AG10803 (cell line): ENCODE data around the gene MATN1.
"Not testable (repeated sequence)": the region's sequence is repeated elsewhere in the genome, so short reads cannot be mapped to it uniquely, and the experiment has no call there.

Experiments
- DNase-seq: peaks from one replicate; pipeline ENCODE4 v3.0.0; 2010; ENCODE audit warnings: low read depth
- H3K4me3 ChIP-seq: 2 replicates; pipeline ENCODE4 v1.5.1; 2011; ENCODE audit warnings: mild to moderate bottlenecking, low read length, control low read depth
- TF ChIP-seq, protein P1 (sequence below): conservative IDR thresholded peaks from 2 replicates; pipeline ENCODE4 v1.5.1; 2011; ENCODE audit warnings: mild to moderate bottlenecking, low read length, control low read depth, inconsistent platforms

The MATN1 gene

DNA sequence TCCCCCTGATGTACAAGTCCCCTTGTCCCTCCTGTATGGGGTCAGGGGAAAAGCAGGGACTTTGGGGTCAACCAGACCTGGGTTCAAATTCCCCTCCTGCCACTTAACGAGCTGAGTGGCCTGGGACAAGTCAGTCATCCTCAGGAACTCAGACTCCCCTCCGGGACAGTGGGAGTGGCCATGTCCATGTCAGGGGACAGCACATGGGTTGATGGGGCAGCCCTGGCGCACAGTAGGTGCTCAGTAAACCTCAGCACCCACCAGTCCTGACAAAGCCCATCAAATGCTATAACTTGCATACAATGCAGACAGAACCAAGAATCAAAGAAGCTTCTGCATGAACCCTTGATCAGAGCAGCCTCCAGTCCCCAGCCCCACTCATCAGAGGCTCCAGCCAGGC lies 30.0 kb downstream of the MATN1 start:
- DNase-seq = no peak
- no peak overlapping the region for H3K4me3 ChIP-seq
- TF ChIP-seq, protein P1, sequence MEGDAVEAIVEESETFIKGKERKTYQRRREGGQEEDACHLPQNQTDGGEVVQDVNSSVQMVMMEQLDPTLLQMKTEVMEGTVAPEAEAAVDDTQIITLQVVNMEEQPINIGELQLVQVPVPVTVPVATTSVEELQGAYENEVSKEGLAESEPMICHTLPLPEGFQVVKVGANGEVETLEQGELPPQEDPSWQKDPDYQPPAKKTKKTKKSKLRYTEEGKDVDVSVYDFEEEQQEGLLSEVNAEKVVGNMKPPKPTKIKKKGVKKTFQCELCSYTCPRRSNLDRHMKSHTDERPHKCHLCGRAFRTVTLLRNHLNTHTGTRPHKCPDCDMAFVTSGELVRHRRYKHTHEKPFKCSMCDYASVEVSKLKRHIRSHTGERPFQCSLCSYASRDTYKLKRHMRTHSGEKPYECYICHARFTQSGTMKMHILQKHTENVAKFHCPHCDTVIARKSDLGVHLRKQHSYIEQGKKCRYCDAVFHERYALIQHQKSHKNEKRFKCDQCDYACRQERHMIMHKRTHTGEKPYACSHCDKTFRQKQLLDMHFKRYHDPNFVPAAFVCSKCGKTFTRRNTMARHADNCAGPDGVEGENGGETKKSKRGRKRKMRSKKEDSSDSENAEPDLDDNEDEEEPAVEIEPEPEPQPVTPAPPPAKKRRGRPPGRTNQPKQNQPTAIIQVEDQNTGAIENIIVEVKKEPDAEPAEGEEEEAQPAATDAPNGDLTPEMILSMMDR = no peak

DNA sequence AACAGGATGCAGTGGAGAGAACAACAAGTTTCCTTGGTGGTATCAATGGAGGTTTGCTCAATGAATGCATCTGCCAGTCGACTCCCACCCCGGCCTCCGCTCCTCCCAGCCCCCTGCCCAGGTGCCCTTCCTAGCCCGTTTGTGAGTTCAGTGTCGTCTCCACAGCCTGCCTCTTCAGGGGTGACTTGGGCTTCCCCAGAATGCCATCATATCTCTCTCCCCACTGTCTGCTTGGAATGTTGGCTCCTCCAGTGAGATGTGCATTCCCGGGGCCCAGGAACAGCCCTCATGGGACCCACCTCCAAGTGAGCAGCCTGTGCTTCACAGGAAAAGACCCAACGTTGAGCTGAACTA lies 30.5 kb downstream of the MATN1 start:
- TF ChIP-seq, protein P1 = no peak
- no peak overlapping the region for H3K4me3 ChIP-seq
- DNase-seq = no peak

DNA sequence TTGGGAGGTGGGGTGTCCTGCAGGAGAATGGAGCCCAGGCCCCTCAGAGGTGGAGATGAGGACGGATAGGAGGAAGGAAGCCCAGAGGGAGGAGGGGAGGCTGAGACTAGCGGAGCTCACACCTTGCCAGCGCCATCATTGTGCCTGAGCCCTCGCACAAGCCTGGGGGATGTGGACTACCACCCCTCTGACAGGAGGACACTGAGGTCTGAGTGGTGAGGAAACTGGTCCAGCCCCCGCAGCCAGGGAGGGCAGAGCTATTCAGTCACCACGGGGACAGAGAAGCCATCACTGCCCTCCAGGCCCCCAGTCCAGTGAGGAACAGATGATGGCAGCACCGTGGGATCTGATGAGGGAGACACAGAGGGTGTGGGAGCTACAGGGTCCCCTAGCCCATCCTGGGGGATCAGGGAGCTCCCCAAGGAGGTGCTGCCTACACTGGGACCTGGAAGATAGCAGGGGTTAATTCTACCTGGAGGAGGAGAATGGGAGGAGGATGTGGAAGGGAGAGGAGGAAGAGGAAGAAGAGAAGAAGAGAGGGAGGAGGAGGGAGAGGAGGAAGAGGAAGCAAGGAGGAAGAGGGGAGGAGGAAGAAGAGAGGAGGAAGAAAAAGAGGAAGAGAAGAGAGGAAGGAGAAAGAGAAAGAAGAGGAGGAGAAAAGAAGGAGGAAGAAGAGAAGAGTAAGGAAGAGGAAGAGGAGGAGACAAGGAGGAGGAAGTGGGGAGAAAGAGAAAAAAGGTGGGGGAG lies 31.0 kb downstream of the MATN1 start:
- DNase-seq = no peak
- TF ChIP-seq, protein P1 = no peak
- no peak overlapping the region for H3K4me3 ChIP-seq

DNA sequence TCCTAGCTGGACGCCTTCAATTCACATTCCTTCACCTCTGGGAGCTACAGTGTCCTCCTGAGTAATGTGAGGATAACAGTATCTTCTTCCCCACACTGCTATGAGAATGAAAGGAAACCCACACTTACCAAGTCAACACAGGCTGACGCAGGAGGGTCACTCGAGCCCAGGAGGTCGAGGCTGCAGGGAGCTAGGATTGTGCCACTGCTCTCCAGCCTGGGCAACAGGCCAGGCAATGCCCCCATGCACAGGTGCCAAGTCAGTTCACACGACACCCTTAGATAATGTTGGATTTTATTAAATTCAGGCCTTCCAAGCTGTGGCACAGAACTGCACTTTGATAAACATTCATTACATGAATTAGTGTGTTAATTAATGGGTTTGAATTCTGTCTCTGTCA lies 31.9 kb downstream of the MATN1 start:
- no peak overlapping the region for H3K4me3 ChIP-seq
- TF ChIP-seq, protein P1 = no peak
- DNase-seq = no peak

DNA sequence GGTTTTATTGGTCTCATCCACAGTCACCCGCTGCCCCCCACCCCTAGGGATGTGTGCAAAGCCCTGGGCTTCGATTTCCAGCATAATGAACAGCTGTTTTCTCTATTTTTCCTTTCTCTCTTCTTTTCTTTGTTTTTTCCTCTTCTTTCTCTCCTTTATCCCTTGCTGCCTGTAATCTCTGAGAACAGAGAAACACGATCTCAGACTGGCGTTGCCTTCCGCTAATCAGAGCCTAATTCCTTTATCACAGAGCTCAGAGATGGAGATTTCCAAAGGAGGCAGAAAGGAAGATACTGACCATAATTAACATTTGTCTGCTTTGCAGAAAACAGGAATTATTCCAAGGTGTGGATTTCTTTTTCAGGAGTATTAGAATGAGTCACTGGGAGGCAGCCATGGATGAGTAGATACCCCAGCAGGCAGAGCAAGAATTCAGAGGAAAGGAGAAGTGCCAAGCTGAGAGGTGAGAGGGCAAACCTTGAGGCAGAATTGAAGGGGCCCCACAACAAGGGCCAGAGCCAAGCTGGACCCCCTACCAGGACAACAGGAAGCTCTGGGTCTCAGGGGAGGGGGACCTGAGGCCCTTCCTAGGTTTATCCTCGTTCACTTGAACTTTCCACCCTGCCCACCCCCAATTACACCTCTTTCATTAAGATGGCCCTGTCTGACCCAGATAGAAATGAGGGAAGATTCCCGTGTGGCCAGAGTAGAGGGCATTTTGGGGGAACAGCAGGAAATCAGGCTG lies 33.3 kb downstream of the MATN1 start:
- no peak overlapping the region for H3K4me3 ChIP-seq
- DNase-seq = no peak
- TF ChIP-seq, protein P1 = no peak

DNA sequence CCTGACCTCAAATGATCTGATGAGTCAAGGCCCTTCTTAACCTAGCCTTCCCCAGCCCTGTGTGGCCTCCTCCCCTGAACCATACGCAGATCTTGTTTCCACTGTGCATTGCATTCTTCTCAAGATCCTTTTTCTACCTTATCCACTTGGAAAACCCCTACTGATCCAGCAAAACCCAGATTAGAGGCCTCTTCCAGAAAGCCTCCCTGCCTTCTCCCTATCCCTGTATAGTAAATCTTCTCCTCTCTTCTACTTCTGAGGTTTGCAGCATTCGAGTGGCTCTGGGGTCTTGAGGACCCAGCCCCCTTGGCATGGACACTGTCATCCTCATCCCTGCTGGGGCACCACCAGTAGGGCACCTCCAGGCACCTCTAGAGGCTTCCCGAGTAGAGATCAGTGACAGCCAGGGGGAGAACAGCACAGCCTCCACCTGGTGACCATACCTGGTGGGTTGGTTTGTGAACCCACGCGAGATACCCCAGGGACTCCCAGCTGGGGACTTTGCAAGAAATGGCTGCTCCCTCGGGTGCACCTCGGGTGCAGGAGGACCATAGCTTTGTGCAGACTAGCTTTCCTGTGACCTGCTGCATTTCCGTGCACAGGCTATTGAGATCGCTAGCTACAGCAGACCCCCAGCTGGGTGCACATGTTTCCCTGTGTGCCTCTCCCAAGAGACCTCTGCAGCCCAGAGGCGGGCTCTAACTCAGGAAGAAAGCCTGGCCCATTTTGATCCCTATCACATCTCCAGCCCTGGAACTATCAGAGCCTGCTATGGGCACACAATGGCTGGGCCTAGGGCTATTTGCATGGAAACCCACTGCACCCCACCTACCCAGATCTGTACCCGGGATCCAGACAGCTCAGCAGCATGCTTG lies 34.2 kb downstream of the MATN1 start:
- TF ChIP-seq, protein P1 = no peak
- no peak overlapping the region for H3K4me3 ChIP-seq
- no peak for DNase-seq

DNA sequence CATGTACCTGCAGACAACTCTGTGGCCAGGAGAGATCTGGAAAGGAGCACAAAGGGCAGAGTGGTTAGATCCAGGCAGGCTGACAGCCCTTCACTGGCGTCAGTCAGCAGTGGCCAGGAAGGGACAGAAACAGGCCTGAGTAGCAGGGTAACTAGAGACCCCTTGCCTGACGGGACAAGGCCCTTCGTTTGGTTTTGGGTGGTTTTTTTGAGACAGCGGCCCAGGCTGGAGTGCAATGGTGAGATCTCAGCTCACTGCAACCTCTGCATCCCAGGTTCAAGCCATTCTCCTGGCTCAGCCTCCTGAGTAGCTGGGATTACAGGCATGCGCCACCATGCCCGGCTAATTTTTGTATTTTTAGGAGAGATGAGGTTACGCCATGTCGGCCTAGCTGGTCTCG lies 34.9 kb downstream of the MATN1 start:
- not testable (repeated sequence) for H3K4me3 ChIP-seq, DNase-seq
